HG03378 (cell line): ENCODE results near the gene TADA2B.

ENCODE experiments used
- ATAC-seq: cut with Tn5 transposase; IDR thresholded peaks from one replicate; pipeline ENCODE4 v1.9.1; 2021; ENCODE audit warnings: mild to moderate bottlenecking, moderate library complexity; ENCODE audit not compliant: unreplicated experiment

TADA2B gene, protein sequence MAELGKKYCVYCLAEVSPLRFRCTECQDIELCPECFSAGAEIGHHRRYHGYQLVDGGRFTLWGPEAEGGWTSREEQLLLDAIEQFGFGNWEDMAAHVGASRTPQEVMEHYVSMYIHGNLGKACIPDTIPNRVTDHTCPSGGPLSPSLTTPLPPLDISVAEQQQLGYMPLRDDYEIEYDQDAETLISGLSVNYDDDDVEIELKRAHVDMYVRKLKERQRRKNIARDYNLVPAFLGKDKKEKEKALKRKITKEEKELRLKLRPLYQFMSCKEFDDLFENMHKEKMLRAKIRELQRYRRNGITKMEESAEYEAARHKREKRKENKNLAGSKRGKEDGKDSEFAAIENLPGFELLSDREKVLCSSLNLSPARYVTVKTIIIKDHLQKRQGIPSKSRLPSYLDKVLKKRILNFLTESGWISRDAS

DNA sequence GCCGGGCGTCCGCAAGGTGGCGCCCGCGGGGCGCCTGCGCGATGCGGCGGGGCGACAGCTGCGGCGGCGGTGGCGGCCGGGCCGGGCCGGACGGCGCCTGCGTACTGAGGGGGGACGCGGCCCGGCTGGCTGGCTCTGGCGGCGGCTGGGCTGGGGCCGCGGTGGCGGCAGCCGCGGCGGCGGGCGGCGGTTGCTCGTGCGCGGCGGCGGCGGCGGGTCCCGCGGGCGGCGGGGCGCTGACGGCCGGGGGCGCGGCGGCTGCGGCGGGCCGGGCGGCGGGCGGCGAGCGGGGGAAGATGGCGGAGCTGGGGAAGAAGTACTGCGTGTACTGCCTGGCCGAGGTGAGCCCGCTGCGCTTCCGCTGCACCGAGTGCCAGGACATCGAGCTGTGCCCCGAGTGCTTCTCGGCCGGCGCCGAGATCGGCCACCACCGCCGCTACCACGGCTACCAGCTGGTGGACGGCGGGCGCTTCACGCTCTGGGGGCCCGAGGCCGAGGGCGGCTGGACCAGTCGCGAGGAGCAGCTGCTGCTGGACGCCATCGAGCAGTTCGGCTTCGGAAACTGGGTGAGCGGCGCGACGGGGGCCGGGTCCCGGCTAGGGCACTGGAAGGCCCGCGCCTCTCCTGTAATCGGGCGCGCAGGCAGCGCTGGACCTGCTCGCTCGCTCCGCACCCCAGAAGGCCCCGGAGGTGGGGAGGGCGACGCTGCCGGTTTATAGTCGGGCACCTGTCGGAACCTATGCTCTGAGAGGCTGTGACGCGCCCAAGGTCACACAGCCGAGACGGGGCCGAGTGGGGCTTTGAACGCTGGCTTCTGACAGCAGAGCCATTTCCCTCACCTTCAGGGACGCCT is at the start of gene TADA2B:
Gene TADA2B, plus strand, starts transcription at position 89 of the 853 bp plus-strand sequence. Its CDS starts 208 bp downstream, at position 297.
- ATAC-seq: no peak

- ATAC-seq: no peak
Measured at GRCh38 chr4:6996481-6996880, 46.7 kb upstream of the TADA2B start.

DNA sequence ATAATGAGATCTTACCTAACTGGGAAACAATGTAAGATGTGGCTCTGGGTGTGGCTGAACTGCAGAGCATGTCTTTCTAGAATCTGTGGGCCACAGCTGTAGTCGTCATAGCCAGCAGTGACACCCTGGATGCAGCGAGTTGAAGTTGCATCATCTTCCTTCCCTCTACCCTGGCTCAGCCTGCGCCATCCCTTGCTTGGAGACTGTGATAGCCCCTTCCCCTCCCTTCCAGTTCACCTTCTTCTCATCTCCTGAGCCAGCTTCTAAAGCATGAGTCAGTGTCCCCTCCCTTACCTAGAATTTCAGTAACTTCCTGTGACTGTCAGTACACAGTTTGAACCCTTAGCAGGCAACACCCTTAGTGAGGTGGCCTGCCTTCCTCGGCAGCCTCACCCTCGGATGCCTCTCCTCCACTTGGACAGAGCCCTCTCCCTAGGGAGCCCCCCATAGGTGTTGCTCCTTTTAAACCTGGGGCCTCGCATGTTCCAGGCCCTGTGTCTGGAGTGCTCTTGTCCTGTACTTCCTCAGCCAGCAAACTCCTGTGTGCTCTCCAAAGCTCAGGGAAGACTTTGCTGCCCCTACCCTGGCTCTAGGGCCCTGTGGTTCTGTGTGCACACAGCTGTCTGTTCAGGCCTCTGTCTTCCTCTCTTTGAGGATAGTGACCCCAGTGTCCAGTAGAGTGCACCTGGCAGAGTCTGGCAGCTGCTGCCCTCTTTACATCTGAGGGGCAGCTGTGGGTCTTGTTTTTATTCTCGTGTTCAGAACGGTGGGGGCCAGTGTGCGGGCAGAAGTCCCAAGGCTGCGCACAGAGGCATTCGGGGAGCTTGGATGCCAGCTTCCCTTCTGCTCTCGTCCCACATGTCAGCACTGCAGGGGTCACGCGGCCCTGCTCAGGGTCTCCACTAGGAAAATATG is 43.7 kb upstream of the TADA2B start:
- ATAC-seq: no peak

GRCh38 chr4:7000421-7001176 is 42.6 kb upstream of the TADA2B start:
- no peak for ATAC-seq

- ATAC-seq: no peak
Measured at GRCh38 chr4:7001271-7001670, 41.9 kb upstream of the TADA2B start.

DNA sequence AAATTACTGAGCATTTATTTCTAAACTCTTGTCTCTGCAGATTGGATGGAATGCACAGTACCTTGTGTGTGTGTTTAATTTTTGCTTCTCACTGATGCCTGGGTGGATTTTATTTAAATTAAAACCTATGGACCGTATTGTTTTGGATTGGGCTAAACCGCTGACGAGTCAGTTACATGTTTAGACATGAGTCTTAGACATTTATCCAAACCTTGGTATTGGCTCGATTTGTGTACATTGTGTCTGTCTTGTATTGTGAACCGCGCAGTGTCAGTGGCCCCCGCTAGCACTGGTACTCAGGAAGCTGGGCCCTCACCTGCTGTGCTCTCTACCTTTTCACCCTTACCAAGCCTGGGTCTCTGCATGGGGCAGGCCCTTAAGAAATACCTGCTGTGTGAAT is 40.8 kb upstream of the TADA2B start:
- no peak for ATAC-seq

DNA sequence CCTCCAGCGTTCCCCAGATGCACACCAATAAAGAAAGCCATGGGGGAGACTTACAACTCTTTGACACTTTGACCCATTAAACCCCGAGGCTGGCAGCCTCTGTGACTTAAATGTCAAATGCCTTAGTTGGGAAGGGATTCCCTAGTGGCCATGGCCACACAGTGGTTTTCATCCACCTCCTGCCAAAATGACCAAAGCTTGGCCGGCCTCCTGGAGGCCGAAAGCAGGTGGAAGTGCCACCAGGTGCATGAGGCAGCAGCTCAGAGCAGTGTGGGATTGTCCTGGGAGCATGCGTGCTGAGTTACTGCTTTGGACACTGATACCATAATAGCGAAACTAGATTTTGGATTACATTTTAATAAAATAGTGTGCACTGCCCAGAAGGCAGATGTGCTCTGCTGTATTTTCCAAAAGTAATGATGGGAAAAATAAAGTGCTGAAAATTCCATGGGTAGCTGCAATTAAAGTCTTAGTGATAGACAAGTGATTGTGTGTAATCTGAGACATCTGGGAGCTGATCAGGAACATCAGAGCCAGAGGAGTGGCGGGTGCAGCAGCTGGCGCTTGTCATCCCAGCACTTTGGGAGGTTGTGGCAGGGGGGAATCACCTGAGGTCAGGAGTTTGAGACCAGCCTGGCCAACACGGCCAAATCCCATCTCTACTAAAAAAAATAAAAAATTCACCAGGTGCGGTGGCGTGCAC is 39.8 kb upstream of the TADA2B start:
- no peak for ATAC-seq

- ATAC-seq: no peak
Measured at GRCh38 chr4:7003879-7004240, 39.3 kb upstream of the TADA2B start.

- no peak for ATAC-seq
Measured at GRCh38 chr4:7004331-7004730, 38.8 kb upstream of the TADA2B start.

- no peak for ATAC-seq
Measured at GRCh38 chr4:7005571-7005970, 37.6 kb upstream of the TADA2B start.

- ATAC-seq: no peak
Measured at GRCh38 chr4:7006411-7006810, 36.8 kb upstream of the TADA2B start.

- no peak for ATAC-seq
Measured at GRCh38 chr4:7007142-7007907, 35.8 kb upstream of the TADA2B start.

DNA sequence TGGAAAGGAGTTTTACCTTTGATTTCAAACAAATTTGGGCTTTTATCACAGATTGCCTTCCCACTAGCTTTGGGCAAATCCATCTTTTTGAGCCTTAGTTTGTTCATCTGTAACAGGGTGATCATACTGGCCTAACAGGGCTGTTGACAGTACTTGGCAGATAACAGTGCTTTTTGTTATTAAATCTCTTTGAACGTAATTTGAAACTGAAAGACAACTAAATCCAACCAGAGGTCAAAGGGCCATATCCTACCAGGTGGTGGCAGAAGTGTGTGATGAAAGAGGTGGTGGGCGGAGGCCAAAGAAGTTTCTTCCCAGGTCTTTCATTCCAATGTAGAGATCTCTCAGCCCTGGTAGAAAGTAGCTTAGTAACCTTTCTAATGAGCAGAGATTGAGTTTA is 35.2 kb upstream of the TADA2B start:
- no peak for ATAC-seq

DNA sequence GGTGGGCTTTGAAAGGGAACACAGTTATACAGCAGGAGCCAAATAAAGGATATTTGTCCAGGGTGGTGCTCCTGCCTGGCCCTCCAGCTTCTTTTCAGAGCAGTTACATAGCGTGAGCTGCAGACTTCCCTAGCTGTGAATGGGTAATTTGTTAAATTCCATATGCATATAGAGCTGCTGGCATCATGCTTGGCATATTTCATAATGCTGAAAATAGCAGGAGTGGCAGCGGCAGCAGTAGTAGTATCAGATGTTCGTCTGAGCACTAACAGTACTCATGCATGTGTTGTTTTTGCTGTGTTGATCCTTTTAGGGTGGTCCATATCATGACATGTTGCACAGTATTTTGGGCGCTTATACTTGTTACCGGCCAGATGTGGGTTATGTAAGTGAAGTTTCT is 33.6 kb upstream of the TADA2B start:
- no peak for ATAC-seq

- no peak for ATAC-seq
Measured at GRCh38 chr4:7013175-7013574, 30.0 kb upstream of the TADA2B start.

DNA sequence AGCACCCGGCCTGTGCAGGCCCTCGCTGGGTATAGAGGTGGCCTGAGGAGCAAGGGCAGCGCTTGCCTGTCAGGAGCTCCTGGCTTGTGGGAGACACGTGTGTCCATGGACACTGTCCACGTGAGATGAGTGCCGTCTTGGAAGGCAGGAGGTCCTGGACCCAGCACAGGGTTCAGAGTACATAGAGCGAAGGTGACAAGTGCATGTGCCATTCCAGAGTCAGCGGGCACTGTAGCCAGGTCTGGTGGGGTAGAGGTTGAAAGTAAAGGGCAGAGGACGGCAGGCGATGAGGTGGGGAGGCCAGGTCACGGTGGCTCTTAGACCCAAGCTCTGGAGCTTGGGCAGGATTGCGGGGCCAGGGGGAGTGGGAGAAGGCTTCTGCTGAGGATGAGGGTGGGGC is 28.4 kb upstream of the TADA2B start:
- ATAC-seq: no peak

DNA sequence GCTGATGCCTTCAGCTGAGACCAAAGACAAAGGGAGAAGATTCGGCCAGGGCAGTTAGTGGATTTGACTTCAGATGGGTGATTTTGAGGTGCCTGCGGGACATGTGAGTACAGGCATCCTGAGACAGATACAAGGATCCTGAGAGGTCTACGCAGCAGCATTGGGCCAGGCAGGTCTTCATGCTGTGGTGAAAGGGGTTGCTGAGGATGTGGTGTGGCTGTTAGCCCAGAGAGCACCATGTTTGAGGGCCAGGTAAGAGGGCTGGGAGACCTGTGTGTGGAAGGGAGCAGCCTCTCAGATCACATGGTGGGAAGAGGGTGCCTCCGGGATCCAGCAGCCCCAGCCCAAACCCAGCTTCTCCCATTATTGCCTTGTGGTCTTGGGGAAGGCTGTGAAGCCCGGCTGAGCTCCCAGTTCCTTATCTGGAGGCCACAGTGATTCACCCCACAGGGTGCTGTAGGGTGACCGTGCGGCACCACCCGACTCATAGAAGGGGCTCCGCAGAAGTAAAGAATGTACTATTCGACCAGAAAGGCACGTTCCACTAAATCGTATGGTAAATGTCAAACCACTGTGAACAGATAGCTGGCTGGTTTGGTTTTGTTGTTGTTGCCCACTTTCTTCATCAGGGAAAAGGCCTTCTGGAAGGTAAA is 27.7 kb upstream of the TADA2B start:
- ATAC-seq: no peak

DNA sequence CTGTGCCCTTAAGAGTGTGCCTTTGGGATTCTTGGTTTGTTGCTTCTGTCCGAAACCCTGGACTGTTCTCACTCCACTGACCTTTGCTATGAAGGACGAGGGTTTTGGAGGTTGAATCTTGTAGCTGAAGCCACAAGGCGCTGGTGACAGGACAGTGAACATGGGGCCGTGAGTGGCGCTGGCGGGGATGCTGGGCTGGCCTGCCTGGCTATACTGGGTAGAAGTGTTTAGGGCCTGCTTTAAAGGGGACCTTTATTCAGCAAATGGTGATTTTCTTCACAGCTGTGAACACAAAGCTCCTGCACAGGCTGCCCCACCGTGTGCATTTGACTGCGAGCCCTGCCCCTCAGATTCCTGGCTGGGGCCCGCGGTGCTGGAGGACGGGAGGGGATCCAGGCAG is 27.1 kb upstream of the TADA2B start:
- no peak for ATAC-seq
